ENCODE data around the gene RFC2. TPM values are rescaled to one million over a fixed set of nuclear protein-coding genes. Genes with fewer than 3 reads are reported as not detected.
"Not testable (repeated sequence)": the region's sequence is repeated elsewhere in the genome, so short reads cannot be mapped to it uniquely, and the experiment has no call there.

The RFC2 gene
- total RNA-seq, 1 experiment from 2014 or later, result 75.6 TPM

DNA sequence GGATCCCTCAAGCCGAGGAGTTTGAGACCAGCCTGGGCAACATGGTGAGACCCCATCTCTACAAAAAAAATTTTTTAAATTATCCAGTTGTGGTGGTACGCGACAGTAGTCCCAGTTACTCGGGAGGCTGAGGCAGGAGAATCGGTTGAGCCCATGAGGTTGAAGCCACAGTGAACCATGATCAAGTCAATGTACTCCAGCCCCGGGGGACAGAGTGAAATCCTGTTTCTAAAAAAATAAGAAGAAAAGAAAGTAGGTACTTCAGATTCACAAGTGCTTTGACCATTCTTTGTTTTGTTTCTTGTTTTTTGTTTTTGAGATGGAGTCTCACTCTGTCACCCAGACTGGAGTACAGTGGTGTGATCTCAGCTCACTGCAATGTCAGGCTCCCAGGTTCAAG, 1.3 kb upstream of the RFC2 start:
- RAD21 ChIA-PET (ENCODE audit: low non-redundant PET in 1 of 2, low total read pairs in 2 of 2, uncharacterized antibody in 2 of 2, unreplicated experiment in 2 of 2), result interaction anchor here in 1 of 2 experiments (0.7 kb wide), 1 partner anchor 154 kb away, joined by 3 read pairs; no protein-coding TSS in a partner anchor
- Histone ChIP-seq H3K36me3 (ENCODE audit: control insufficient read depth in 1 of 2, insufficient read depth in 2 of 2, low read length in 2 of 2) (peaks cover 6 to 12% of the 10 kb centered on the region in 2 experiments; a peak in 3 of 4 replicates), H3K4me2 (ENCODE audit: low read length) (peak overlapping the region; percentile 82), H3K4me3 (replicated peaks in 1 of 2; ENCODE audit: low read depth in 1 of 2, low read length in 2 of 2) (peak overlapping the region; percentile 92 to 98), H3K9ac (ENCODE audit: low read length) (peak overlapping the region; percentile 94), H3K27ac (ENCODE audit: low read depth, low read length) (peak overlapping the region; percentile 84; the same call in 1 of the 2 replicates), H3K79me2 (ENCODE audit: insufficient read depth, low read length) (peaks cover 39% of the 10 kb centered on the region), H3K4me1 (ENCODE audit: control insufficient read depth in 1 of 2, insufficient read depth in 2 of 2, low read length in 2 of 2) (peaks cover 12 to 30% of the 10 kb centered on the region in 2 experiments; a peak in 3 of 4 replicates)
- CTCF ChIA-PET, result interaction anchor here (0.9 kb wide), 1 partner anchor 20 kb away, joined by 3 read pairs; no protein-coding TSS in a partner anchor
- DNase-seq (ENCODE audit: low read depth, low spot score); H3K9me3 ChIP-seq (ENCODE audit: control insufficient read depth in 1 of 2, insufficient read depth in 1 of 2, low read depth in 1 of 2, low read length in 2 of 2); intact Hi-C loops (cut with micrococcal nuclease); H2AFZ ChIP-seq (ENCODE audit: low read depth, low read length, poor library complexity, severe bottlenecking); ATAC-seq; BruUV-seq (replicated peaks); H3K27me3 ChIP-seq (ENCODE audit: insufficient read depth, low read length); H3K9me2 ChIP-seq (ENCODE audit: insufficient read depth); H4K20me1 ChIP-seq (ENCODE audit: insufficient read depth); POLR2A ChIA-PET: not testable (repeated sequence)

DNA sequence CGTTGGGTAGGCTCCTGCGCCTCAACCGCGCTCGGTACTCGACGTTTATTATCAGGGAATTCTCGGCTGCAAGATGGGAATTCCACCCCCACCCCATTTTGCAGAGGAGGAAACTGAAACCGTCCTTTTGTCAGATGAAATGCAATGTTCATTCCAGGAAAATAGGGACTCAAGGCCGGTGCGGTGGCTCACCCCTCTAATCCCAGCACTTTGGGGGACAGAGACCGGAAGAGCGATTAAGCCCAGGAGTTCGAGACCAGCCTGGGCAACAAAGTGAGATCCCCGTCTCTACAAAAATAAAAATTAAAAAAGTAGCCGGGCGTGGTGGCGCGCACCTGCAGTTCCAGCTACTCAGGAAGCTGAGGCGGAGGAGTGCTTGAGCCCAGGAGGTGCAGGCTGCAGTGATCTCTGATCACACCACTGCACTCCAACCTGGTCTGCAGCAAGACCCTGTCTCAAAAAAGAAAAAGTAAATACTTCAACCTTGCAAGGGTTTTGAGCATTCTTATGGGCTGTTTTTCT, 720 bp upstream of the RFC2 start:
- peaks cover 11 to 18% of the 10 kb centered on the region in 2 experiments for H3K36me3 ChIP-seq (ENCODE audit: control insufficient read depth in 1 of 2, insufficient read depth in 2 of 2, low read length in 2 of 2)
- H4K20me1 ChIP-seq (ENCODE audit: insufficient read depth), result no peaks in the 10 kb centered on the region
- intact Hi-C loops (cut with micrococcal nuclease), result no loop called here
- H2AFZ ChIP-seq (ENCODE audit: low read depth, low read length, poor library complexity, severe bottlenecking), result no peak overlapping the region
- CTCF ChIA-PET, result no interaction called here
- RAD21 ChIA-PET (ENCODE audit: low non-redundant PET in 1 of 2, low total read pairs in 2 of 2, uncharacterized antibody in 2 of 2, unreplicated experiment in 2 of 2), result interaction anchor here in 1 of 2 experiments (0.7 kb wide), 1 partner anchor 155 kb away, joined by 3 read pairs; no protein-coding TSS in a partner anchor
- peaks cover 45% of the 10 kb centered on the region for H3K79me2 ChIP-seq (ENCODE audit: insufficient read depth, low read length)
- peak overlapping the region; percentile 84 for H3K27ac ChIP-seq (ENCODE audit: low read depth, low read length)
- POLR2A ChIA-PET, result no interaction called here
- peak overlapping the region; percentile 82 for H3K4me2 ChIP-seq (ENCODE audit: low read length)
- no peaks in the 10 kb centered on the region for H3K9me2 ChIP-seq (ENCODE audit: insufficient read depth)
- peak overlapping the region; percentile 92 to 98 for H3K4me3 ChIP-seq (replicated peaks in 1 of 2; ENCODE audit: low read depth in 1 of 2, low read length in 2 of 2)
- DNase-seq (ENCODE audit: low read depth, low spot score) (no peak), ATAC-seq (no peak)
- H3K4me1 ChIP-seq (ENCODE audit: control insufficient read depth in 1 of 2, insufficient read depth in 2 of 2, low read length in 2 of 2), result peaks cover 12 to 30% of the 10 kb centered on the region in 2 experiments; a peak in 3 of 4 replicates
- no peaks in the 10 kb centered on the region for H3K9me3 ChIP-seq (ENCODE audit: control insufficient read depth in 1 of 2, insufficient read depth in 1 of 2, low read depth in 1 of 2, low read length in 2 of 2)
- peak overlapping the region; percentile 94 for H3K9ac ChIP-seq (ENCODE audit: low read length)
- TF ChIP-seq, protein P1, sequence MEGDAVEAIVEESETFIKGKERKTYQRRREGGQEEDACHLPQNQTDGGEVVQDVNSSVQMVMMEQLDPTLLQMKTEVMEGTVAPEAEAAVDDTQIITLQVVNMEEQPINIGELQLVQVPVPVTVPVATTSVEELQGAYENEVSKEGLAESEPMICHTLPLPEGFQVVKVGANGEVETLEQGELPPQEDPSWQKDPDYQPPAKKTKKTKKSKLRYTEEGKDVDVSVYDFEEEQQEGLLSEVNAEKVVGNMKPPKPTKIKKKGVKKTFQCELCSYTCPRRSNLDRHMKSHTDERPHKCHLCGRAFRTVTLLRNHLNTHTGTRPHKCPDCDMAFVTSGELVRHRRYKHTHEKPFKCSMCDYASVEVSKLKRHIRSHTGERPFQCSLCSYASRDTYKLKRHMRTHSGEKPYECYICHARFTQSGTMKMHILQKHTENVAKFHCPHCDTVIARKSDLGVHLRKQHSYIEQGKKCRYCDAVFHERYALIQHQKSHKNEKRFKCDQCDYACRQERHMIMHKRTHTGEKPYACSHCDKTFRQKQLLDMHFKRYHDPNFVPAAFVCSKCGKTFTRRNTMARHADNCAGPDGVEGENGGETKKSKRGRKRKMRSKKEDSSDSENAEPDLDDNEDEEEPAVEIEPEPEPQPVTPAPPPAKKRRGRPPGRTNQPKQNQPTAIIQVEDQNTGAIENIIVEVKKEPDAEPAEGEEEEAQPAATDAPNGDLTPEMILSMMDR (IDR thresholded peaks at IDR 0.05 in 2 of 3, conservative IDR thresholded peaks at IDR 0.05 in 1 of 3; ENCODE audit: borderline replicate concordance in 1 of 3, insufficient read depth in 1 of 3, low read depth in 2 of 3, low read length in 2 of 3), result no peak
- no peak for TF ChIP-seq JUND (IDR thresholded peaks at IDR 0.05)
- no peak for TF ChIP-seq EZH2phosphoT487 (IDR thresholded peaks at IDR 0.05; ENCODE audit: borderline replicate concordance)
- no peak for TF ChIP-seq SP1 (IDR thresholded peaks at IDR 0.05; ENCODE audit: low read depth)
- no peak for TF ChIP-seq CEBPB (IDR thresholded peaks at IDR 0.05; ENCODE audit: low read depth)
- no peak for TF ChIP-seq POLR2AphosphoS5 (IDR thresholded peaks at IDR 0.05; ENCODE audit: low read depth, low read length)
- no peak for TF ChIP-seq EZH2 (IDR thresholded peaks at IDR 0.05)
- TF ChIP-seq, protein P2, sequence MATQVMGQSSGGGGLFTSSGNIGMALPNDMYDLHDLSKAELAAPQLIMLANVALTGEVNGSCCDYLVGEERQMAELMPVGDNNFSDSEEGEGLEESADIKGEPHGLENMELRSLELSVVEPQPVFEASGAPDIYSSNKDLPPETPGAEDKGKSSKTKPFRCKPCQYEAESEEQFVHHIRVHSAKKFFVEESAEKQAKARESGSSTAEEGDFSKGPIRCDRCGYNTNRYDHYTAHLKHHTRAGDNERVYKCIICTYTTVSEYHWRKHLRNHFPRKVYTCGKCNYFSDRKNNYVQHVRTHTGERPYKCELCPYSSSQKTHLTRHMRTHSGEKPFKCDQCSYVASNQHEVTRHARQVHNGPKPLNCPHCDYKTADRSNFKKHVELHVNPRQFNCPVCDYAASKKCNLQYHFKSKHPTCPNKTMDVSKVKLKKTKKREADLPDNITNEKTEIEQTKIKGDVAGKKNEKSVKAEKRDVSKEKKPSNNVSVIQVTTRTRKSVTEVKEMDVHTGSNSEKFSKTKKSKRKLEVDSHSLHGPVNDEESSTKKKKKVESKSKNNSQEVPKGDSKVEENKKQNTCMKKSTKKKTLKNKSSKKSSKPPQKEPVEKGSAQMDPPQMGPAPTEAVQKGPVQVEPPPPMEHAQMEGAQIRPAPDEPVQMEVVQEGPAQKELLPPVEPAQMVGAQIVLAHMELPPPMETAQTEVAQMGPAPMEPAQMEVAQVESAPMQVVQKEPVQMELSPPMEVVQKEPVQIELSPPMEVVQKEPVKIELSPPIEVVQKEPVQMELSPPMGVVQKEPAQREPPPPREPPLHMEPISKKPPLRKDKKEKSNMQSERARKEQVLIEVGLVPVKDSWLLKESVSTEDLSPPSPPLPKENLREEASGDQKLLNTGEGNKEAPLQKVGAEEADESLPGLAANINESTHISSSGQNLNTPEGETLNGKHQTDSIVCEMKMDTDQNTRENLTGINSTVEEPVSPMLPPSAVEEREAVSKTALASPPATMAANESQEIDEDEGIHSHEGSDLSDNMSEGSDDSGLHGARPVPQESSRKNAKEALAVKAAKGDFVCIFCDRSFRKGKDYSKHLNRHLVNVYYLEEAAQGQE (IDR thresholded peaks at IDR 0.05; ENCODE audit: low read depth), result no peak
- no peak for TF ChIP-seq ZFX (IDR thresholded peaks at IDR 0.05)
- no peak for TF ChIP-seq FOSL1 (IDR thresholded peaks at IDR 0.05; ENCODE audit: low read depth)
- no peaks in the 10 kb centered on the region for H3K27me3 ChIP-seq (ENCODE audit: insufficient read depth, low read length)
- TSS peak; percentile 86 for BruUV-seq (replicated peaks)
